Measurements from ENCODE around the gene UNC93B1. TPM values are rescaled to one million over a fixed set of nuclear protein-coding genes. Genes with fewer than 3 reads are reported as not detected.

The UNC93B1 gene
- total and polyA plus RNA-seq, 2 of the 13 experiments (the other 11 are each of a cell fraction or from before 2014, with no cell fraction given) = 8.8 to 18.9 TPM

DNA sequence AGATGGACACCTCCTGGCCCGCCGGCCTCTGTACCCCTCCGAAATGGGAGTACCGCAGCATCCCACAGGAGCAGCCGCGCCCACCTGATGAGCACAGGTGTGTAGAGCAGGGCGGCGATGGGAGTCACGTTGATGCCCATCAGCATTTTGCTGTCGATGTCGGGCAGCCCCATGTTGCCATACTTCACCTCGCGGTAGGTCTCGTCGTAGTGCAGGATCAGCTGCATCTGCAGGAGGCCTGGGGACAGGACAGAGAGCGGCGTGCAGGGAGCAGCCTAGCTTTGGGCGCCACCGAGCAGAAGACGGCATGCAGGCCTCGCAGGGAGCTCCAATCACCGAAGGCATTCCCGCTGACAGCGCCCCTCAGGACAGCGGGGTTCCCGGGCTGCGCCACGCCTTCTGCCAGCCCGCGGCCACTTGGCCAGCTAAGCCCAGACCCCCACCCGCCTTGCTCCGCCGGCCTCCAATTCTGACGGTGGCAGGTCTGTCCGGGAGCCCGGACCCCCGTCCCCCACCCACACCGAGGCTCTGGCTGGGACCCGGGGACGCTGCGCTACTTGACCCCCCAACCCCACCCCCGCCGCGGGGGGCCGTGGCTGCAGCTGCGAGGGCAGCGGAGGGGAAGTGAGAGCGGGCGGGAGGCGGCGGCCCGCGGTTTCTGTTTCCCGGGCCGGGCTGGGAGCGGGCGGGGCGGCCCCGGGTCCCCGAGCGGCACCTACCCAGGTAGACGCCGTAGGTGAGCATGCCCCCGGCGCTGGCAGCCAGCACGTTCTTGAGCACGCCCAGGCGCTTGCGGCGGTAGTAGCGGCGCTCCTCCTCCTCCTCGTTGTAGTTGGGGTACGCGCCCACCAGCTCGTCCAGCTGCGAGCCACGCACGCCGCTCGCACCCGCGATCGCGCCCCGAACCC, 705 bp downstream of the UNC93B1 start (continued):
- TF ChIP-seq ZFP91 (CRISPR knock-in tag; IDR thresholded peaks at IDR 0.05; ENCODE audit: borderline replicate concordance) = peak; percentile 16; the same call in 1 of the 2 replicates
- no peak for TF ChIP-seq ERF (CRISPR knock-in tag; IDR thresholded peaks at IDR 0.05)
- TF ChIP-seq MTA1 (CRISPR knock-in tag; IDR thresholded peaks at IDR 0.05; ENCODE audit: borderline replicate concordance) = peak; percentile 29; the same call in 1 of the 2 replicates

DNA sequence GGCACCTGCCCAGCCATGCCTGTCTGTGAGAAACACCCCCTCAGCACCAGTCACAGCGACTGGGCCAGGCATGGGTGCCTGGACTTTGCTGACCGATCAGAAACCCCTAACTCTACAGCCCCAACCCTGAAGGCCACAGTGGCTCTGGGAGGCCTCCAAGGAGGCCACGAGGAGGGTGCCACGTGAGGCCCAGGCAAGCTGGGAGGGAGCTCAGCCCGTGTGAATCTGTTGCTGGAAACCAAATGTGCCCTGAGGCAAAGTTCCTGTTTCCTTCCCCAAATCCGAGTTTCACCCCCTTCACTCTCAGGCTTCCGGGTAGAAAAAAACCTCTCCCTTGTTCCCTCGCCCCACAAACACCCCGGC, 1.3 kb downstream of the UNC93B1 start:
- Histone ChIP-seq H3K36me3 (replicated peaks in 1 of 2; ENCODE audit: control insufficient read depth in 1 of 2, insufficient read depth in 2 of 2, low read length in 2 of 2) (no peaks in the 10 kb centered on the region), H3K27me3 (ENCODE audit: control insufficient read depth in 1 of 2, insufficient read depth in 2 of 2, low read length in 2 of 2) (no peaks in the 10 kb centered on the region), H3K27ac (ENCODE audit: extremely low read length, insufficient read depth, low read length) (no peak overlapping the region), H3K79me2 (ENCODE audit: insufficient read depth, low read length) (no peaks in the 10 kb centered on the region), H2AFZ (ENCODE audit: low read length) (no peak overlapping the region), H4K20me1 (ENCODE audit: insufficient read depth, low read length) (no peaks in the 10 kb centered on the region), H3K4me1 (ENCODE audit: insufficient read depth, low read length) (peaks cover 48% of the 10 kb centered on the region), H3K4me3 (replicated peaks in 1 of 3; ENCODE audit: insufficient read depth in 1 of 3, low read depth in 2 of 3, low read length in 3 of 3) (peak overlapping the region in 1 of 3 experiments; percentile 72; a peak in 2 of 6 replicates), H3K9ac (ENCODE audit: insufficient read depth, low read depth, low read length) (no peak overlapping the region), H3K9me3 (ENCODE audit: low read length) (no peaks in the 10 kb centered on the region), H3K4me2 (ENCODE audit: low read depth, low read length) (peak overlapping the region; percentile 90)
- in situ Hi-C loops (cut with HindIII; ENCODE audit: extremely low pct_ligation_motif_present, low pct_unique_long_range_greater_than_20kb) = no loop called here
- ATAC-seq = peak; percentile 17; the same call in 1 of the 3 replicates
- TSS peak; percentile 63 for BruUV-seq (replicated peaks)
- POLR2A ChIA-PET = interaction anchor here (0.8 to 1.4 kb wide), 2 partner anchors 36 to 37 kb away, joined by 3 to 4 read pairs; partner anchors contain the start of gene TCIRG1
- TF ChIP-seq ZFP91 (CRISPR knock-in tag; IDR thresholded peaks at IDR 0.05; ENCODE audit: borderline replicate concordance) (0 out of 2 replicates have a peak, but pooled peaks have one; percentile 47), TCF7 (IDR thresholded peaks at IDR 0.05; ENCODE audit: low read depth) (no peak)
- TF ChIP-seq, protein P1, sequence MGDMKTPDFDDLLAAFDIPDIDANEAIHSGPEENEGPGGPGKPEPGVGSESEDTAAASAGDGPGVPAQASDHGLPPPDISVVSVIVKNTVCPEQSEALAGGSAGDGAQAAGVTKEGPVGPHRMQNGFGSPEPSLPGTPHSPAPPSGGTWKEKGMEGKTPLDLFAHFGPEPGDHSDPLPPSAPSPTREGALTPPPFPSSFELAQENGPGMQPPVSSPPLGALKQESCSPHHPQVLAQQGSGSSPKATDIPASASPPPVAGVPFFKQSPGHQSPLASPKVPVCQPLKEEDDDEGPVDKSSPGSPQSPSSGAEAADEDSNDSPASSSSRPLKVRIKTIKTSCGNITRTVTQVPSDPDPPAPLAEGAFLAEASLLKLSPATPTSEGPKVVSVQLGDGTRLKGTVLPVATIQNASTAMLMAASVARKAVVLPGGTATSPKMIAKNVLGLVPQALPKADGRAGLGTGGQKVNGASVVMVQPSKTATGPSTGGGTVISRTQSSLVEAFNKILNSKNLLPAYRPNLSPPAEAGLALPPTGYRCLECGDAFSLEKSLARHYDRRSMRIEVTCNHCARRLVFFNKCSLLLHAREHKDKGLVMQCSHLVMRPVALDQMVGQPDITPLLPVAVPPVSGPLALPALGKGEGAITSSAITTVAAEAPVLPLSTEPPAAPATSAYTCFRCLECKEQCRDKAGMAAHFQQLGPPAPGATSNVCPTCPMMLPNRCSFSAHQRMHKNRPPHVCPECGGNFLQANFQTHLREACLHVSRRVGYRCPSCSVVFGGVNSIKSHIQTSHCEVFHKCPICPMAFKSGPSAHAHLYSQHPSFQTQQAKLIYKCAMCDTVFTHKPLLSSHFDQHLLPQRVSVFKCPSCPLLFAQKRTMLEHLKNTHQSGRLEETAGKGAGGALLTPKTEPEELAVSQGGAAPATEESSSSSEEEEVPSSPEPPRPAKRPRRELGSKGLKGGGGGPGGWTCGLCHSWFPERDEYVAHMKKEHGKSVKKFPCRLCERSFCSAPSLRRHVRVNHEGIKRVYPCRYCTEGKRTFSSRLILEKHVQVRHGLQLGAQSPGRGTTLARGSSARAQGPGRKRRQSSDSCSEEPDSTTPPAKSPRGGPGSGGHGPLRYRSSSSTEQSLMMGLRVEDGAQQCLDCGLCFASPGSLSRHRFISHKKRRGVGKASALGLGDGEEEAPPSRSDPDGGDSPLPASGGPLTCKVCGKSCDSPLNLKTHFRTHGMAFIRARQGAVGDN (CRISPR knock-in tag; IDR thresholded peaks at IDR 0.05) = peak; percentile 20; the same call in 1 of the 2 replicates
- intact Hi-C loops (cut with micrococcal nuclease; ENCODE audit: unreplicated experiment) = no loop called here
- CTCF ChIA-PET (ENCODE audit: low intra/inter-chr PET ratio, low total read pairs) = no interaction called here
- no peak for FAIRE-seq
- 77% methylated on average over 8 of the region's 9 CpGs for WGBS (ENCODE audit: low lambda C conversion rate)
- no peak for DNase-seq (ENCODE audit: low spot score)
